Suprapubic skin (tissue), 4 donors: ENCODE results near the gene LRRIQ1.

ENCODE experiments used
- CTCF ChIP-seq, 2 donors: fragments of 200-600 bp in 1 of 2; fragments of 450-650 bp in 1 of 2; sonication (generic) in 1 of 2; IDR thresholded peaks; one replicate each; pipeline ENCODE4 v1.5.1; 2016 to 2019; ENCODE audit warnings: antibody characterized with exemption in 2 of 2, mild to moderate bottlenecking in 1 of 2, moderate library complexity in 1 of 2
- EP300 ChIP-seq: sonication (generic); formaldehyde crosslinking; IDR thresholded peaks from one replicate; pipeline ENCODE4 v1.6.1; 2017; ENCODE audit warnings: antibody characterized with exemption
- POLR2A ChIP-seq, 2 donors: fragments of 450-650 bp; IDR thresholded peaks; one replicate each; pipeline ENCODE4 v1.6.1; 2017; ENCODE audit warnings: antibody characterized with exemption in 2 of 2, mild to moderate bottlenecking in 2 of 2, moderate library complexity in 2 of 2
- POLR2AphosphoS5 ChIP-seq, 3 donors: sonication (generic); formaldehyde crosslinking; IDR thresholded peaks; one replicate each; pipeline ENCODE4 v1.6.1; 2017; ENCODE audit warnings: antibody characterized with exemption in 3 of 3

DNA sequence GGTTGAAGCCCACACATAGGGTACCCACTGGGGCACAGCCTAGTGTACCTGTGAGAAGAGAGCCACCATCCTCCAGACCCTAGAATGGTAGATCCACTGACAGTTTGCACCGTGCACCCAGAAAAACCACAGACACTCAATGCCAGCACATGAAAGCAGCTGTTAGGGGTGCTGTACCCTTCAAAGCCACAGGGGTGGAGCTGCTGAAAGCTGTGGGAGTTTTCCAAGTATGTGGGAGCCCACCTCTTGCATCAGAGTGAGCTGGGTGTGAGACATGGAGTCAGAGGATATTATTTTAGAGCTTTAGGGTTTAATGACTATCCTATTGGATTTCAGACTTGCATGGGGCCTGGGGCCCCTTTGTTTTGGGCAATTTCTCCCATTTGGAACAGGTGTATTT is 30.5 kb upstream of the LRRIQ1 start:
- TF ChIP-seq POLR2AphosphoS5 (IDR thresholded peaks at IDR 0.05) (no peak), CTCF (IDR thresholded peaks at IDR 0.05) (no peak), EP300 (no peak), POLR2A (IDR thresholded peaks at IDR 0.05) (no peak)
